ENCODE measurements around the gene LAT.

- TF ChIP-seq CTCF (conservative IDR thresholded peaks at IDR 0.05; ENCODE audit: low read length) (no peak), EZH2phosphoT487 (IDR thresholded peaks at IDR 0.05; ENCODE audit: borderline replicate concordance) (no peak)
Observed at GRCh38 chr16:29007730-29008593, 23.1 kb downstream of the LAT start.
